IPS DF 6.9 (cell line): Measurements from ENCODE around the gene GSC.

Experiments used
- DNase-seq: peaks from one replicate; pipeline ENCODE4 v3.0.0-alpha.2; 2013; ENCODE audit warnings: low read depth, low spot score
- H3K27ac ChIP-seq: one replicate; pipeline ENCODE4 v1.5.1; 2013; ENCODE audit warnings: low read length, control low read depth
- H3K27me3 ChIP-seq: 2 replicates; pipeline ENCODE4 v1.6.1; 2013; ENCODE audit warnings: mild to moderate bottlenecking, low read length; ENCODE audit not compliant: control insufficient read depth, insufficient read depth
- H3K36me3 ChIP-seq: 2 replicates; pipeline ENCODE4 v1.6.1; 2013; ENCODE audit warnings: low read length; ENCODE audit not compliant: control insufficient read depth, insufficient read depth
- H3K4me1 ChIP-seq: 2 replicates; pipeline ENCODE4 v1.6.1; 2013; ENCODE audit warnings: low read length; ENCODE audit not compliant: control insufficient read depth, insufficient read depth
- H3K4me3 ChIP-seq: 2 replicates; pipeline ENCODE4 v1.5.1; 2013; ENCODE audit warnings: mild to moderate bottlenecking, low read length
- H3K9me3 ChIP-seq: 2 replicates; pipeline ENCODE4 v1.6.1; 2013; ENCODE audit warnings: low read length, inconsistent platforms; ENCODE audit not compliant: control insufficient read depth, insufficient read depth
- WGBS: extraction: QIAGEN DNeasy Blood & Tissue Kit; methylation state at CpG from one replicate; pipeline ENCODE4 v1.1.7; 2013; ENCODE audit warnings: mixed read lengths, missing lambda C conversion rate; ENCODE audit not compliant: insufficient read length, insufficient coverage; 5-methylcytosine and 5-hydroxymethylcytosine counted together

GSC gene

DNA sequence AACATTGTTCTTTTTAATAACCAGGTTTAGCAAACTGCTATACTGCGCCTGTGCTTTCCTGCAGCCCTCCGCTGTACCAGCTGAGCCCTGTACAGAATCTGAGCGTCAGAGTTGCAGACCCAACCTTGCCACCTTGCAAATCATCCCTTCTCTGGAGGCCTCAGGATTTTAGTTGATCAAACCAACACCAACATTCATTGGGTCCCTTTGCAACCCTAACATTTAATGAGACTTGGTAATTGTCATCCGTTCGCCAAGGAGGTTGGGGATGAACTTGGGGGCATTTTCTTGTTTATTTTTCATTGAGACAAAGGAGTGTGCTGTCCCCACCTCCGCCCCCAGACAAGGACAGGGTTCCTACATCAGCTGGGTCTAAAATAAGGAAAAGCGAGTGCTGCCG lies 2.6 kb upstream of the GSC start:
- WGBS: no CpG with 5 or more reads among the region's 8 CpGs
- DNase-seq: no peak
- Histone ChIP-seq H3K4me3 (no peak overlapping the region), H3K27me3 (peaks cover 79% of the 10 kb centered on the region), H3K9me3 (no peaks in the 10 kb centered on the region), H3K4me1 (peaks cover 6% of the 10 kb centered on the region), H3K27ac (no peak overlapping the region), H3K36me3 (no peaks in the 10 kb centered on the region)

DNA sequence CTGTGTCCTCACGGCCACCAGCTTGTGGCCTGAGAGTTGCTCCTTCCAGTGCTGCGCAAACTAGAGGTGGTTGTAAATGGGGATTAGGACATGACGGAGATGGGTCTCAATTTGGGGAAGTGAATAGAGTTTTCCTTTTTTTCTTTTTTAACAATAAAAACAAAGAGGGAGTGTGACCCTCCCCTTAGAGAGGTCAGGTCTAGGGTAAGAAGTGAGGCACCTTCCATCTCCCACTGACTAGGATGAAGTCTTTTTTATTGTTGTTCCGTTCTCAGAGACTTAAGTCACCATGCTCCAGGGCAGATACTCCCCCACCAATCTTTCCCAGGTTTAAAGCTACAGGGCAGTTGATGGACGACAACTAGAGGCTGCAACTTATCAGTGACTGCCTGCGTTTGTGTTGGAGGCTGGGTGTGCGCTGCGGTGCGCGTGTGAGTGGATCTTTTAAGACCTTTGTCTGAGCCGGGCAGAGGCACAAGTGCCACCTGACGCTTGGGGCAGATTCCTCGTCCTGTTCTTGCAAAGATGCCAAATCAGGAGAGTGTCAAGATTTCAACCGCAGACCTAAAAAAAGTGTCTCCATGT lies 2.1 kb upstream of the GSC start:
- peaks cover 6% of the 10 kb centered on the region for H3K4me1 ChIP-seq
- no peak overlapping the region for H3K27ac ChIP-seq
- no CpG with 5 or more reads among the region's 14 CpGs for WGBS
- no peak for DNase-seq
- H3K27me3 ChIP-seq: peaks cover 85% of the 10 kb centered on the region
- H3K36me3 ChIP-seq: no peaks in the 10 kb centered on the region
- H3K4me3 ChIP-seq: no peak overlapping the region
- no peaks in the 10 kb centered on the region for H3K9me3 ChIP-seq

GRCh38 chr14:94771158-94771905 lies 1.4 kb upstream of the GSC start:
- DNase-seq: no peak
- Histone ChIP-seq H3K4me1 (peaks cover 6% of the 10 kb centered on the region), H3K9me3 (no peaks in the 10 kb centered on the region), H3K27me3 (peaks cover 88% of the 10 kb centered on the region), H3K36me3 (no peaks in the 10 kb centered on the region), H3K4me3 (no peak overlapping the region; the same call in 1 of the 2 replicates), H3K27ac (no peak overlapping the region)
- WGBS: no CpG with 5 or more reads among the region's 54 CpGs

- no peak overlapping the region for H3K4me3 ChIP-seq
- H3K36me3 ChIP-seq: no peaks in the 10 kb centered on the region
- peaks cover 6% of the 10 kb centered on the region for H3K4me1 ChIP-seq
- no CpG with 5 or more reads among the region's 9 CpGs for WGBS
- H3K27me3 ChIP-seq: peaks cover 88% of the 10 kb centered on the region
- no peaks in the 10 kb centered on the region for H3K9me3 ChIP-seq
- no peak overlapping the region for H3K27ac ChIP-seq
- no peak for DNase-seq
Observed at GRCh38 chr14:94770815-94771157, 873 bp upstream of the GSC start.

- no peak overlapping the region for H3K27ac ChIP-seq
- H3K4me1 ChIP-seq: peaks cover 6% of the 10 kb centered on the region
- no peaks in the 10 kb centered on the region for H3K36me3 ChIP-seq
- no CpG with 5 or more reads among the region's 18 CpGs for WGBS
- peaks cover 89% of the 10 kb centered on the region for H3K27me3 ChIP-seq
- H3K9me3 ChIP-seq: no peaks in the 10 kb centered on the region
- H3K4me3 ChIP-seq: peak overlapping the region; percentile 60; the same call in 1 of the 2 replicates
- no peak for DNase-seq
Observed at GRCh38 chr14:94770251-94770749, 387 bp upstream of the GSC start.

- H3K4me1 ChIP-seq: peaks cover 5% of the 10 kb centered on the region
- WGBS: no CpG with 5 or more reads among the region's 82 CpGs
- H3K4me3 ChIP-seq: peak overlapping the region; percentile 34; the same call in 1 of the 2 replicates
- H3K9me3 ChIP-seq: no peaks in the 10 kb centered on the region
- H3K27me3 ChIP-seq: peaks cover 82% of the 10 kb centered on the region
- DNase-seq: no peak
- no peak overlapping the region for H3K27ac ChIP-seq
- H3K36me3 ChIP-seq: no peaks in the 10 kb centered on the region
Observed at GRCh38 chr14:94768521-94769390, 1.2 kb downstream of the GSC start.

DNA sequence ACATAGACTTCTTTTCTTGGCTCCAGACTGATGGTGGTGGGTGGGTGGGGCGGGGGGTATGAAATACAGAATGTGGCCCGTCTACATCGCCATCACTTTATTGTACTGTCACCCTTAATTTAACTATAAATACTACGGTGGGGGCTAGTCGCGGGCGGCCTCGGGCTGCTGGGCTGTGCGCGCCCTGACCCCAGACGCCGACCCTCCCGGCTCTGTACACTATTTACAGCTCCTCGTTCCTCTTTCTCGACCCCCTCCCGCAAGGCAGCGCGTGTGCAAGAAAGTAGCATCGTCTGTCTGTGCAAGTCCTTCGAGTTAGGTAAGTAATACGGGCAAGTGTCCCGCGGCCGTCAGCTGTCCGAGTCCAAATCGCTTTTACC lies 1.8 kb downstream of the GSC start:
- Histone ChIP-seq H3K9me3 (no peaks in the 10 kb centered on the region; the same call in 1 of the 2 replicates), H3K27ac (no peak overlapping the region), H3K36me3 (no peaks in the 10 kb centered on the region), H3K27me3 (peaks cover 76% of the 10 kb centered on the region), H3K4me1 (peaks cover 5% of the 10 kb centered on the region; the same call in 1 of the 2 replicates), H3K4me3 (peak overlapping the region; percentile 34; the same call in 1 of the 2 replicates)
- DNase-seq: no peak
- no CpG with 5 or more reads among the region's 26 CpGs for WGBS

GRCh38 chr14:94767321-94767878 lies 2.5 kb downstream of the GSC start:
- Histone ChIP-seq H3K9me3 (no peaks in the 10 kb centered on the region; the same call in 1 of the 2 replicates), H3K4me1 (peaks cover 4% of the 10 kb centered on the region; the same call in 1 of the 2 replicates), H3K27me3 (peaks cover 69% of the 10 kb centered on the region), H3K36me3 (no peaks in the 10 kb centered on the region), H3K4me3 (no peak overlapping the region; the same call in 1 of the 2 replicates), H3K27ac (no peak overlapping the region)
- WGBS: no CpG with 5 or more reads among the region's 27 CpGs
- no peak for DNase-seq

GRCh38 chr14:94764573-94764972 lies 5.3 kb downstream of the GSC start:
- peaks cover 3% of the 10 kb centered on the region; the same call in 1 of the 2 replicates for H3K4me1 ChIP-seq
- H3K9me3 ChIP-seq: no peaks in the 10 kb centered on the region; the same call in 1 of the 2 replicates
- WGBS: no CpG with 5 or more reads among the region's 7 CpGs
- peaks cover 44% of the 10 kb centered on the region for H3K27me3 ChIP-seq
- no peak overlapping the region for H3K4me3 ChIP-seq
- H3K27ac ChIP-seq: no peak overlapping the region
- DNase-seq: no peak
- no peaks in the 10 kb centered on the region for H3K36me3 ChIP-seq

DNA sequence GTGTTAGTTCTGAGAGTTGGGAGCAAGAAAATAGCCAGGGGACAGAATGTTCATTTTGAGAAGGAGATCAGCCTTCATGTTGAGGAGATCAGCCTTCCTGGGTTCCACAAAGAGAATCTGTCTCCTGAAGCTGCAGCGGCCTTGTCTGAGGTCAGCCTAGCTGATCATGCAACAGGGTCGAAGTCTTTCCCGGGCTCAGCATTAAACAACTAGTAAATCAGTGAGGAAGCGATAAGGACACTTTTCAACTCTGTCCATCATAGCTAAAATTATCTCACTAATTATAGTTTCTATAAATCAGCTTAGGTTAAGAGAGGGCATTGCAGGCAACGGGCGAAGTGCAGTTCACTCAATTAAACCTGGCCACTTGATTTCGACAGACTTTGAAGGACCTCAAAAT lies 7.5 kb downstream of the GSC start:
- Histone ChIP-seq H3K9me3 (no peaks in the 10 kb centered on the region; the same call in 1 of the 2 replicates), H3K36me3 (no peaks in the 10 kb centered on the region), H3K27me3 (peaks cover 23% of the 10 kb centered on the region), H3K4me1 (no peaks in the 10 kb centered on the region), H3K4me3 (no peak overlapping the region), H3K27ac (no peak overlapping the region)
- DNase-seq: no peak
- no CpG with 5 or more reads among the region's 7 CpGs for WGBS
